Measurements from ENCODE around the gene UFC1.

DNA sequence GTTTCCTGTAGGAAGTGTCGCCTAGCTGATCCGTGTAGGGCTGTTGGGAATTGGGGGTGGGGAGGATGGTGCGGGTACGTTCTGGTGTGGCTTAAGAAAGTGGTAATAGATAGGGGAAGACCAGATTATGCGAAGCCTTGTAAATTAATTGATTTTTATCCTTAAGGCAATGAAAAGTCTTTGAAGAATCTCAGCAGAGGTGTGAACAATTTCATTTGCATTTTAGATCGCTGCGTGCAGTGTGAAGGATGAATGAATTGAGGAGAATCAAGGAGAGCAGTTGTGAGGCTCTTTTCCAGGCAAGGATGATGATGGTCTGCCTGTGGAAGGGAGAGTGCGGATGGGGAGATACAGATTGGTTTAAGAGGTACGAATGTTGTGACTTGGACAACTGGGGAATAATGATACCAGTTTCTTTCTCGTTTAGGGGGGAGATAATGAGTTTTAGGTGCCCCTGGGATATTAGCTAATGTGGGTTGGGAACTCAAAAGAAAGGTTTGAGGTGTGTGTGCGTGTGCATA lies 20.5 kb upstream of the UFC1 start:
- TF ChIP-seq, protein P1, sequence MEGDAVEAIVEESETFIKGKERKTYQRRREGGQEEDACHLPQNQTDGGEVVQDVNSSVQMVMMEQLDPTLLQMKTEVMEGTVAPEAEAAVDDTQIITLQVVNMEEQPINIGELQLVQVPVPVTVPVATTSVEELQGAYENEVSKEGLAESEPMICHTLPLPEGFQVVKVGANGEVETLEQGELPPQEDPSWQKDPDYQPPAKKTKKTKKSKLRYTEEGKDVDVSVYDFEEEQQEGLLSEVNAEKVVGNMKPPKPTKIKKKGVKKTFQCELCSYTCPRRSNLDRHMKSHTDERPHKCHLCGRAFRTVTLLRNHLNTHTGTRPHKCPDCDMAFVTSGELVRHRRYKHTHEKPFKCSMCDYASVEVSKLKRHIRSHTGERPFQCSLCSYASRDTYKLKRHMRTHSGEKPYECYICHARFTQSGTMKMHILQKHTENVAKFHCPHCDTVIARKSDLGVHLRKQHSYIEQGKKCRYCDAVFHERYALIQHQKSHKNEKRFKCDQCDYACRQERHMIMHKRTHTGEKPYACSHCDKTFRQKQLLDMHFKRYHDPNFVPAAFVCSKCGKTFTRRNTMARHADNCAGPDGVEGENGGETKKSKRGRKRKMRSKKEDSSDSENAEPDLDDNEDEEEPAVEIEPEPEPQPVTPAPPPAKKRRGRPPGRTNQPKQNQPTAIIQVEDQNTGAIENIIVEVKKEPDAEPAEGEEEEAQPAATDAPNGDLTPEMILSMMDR (CRISPR knock-in tag; IDR thresholded peaks at IDR 0.05), result no peak
- TF ChIP-seq MLX (CRISPR knock-in tag; IDR thresholded peaks at IDR 0.05) (no peak), ZNF792 (CRISPR knock-in tag; IDR thresholded peaks at IDR 0.05) (no peak; the same call in 1 of the 2 replicates), ZFP36 (IDR thresholded peaks at IDR 0.05; ENCODE audit: borderline replicate concordance, low read depth, low read length, partially characterized antibody) (no peak), SETDB1 (CRISPR knock-in tag; IDR thresholded peaks at IDR 0.05; ENCODE audit: borderline replicate concordance) (no peak), GZF1 (CRISPR knock-in tag; IDR thresholded peaks at IDR 0.05) (no peak), U2AF1 (optimal IDR thresholded peaks at IDR 0.05; ENCODE audit: low read depth, low read length) (no peak), MYC (CRISPR knock-in tag; IDR thresholded peaks at IDR 0.05; ENCODE audit: borderline replicate concordance) (no peak), POLR2AphosphoS5 (IDR thresholded peaks at IDR 0.05; ENCODE audit: low read depth, low read length) (no peak)
- TF ChIP-seq, protein P2, sequence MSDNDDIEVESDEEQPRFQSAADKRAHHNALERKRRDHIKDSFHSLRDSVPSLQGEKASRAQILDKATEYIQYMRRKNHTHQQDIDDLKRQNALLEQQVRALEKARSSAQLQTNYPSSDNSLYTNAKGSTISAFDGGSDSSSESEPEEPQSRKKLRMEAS (IDR thresholded peaks at IDR 0.05), result no peak
- TF ChIP-seq, protein P3, sequence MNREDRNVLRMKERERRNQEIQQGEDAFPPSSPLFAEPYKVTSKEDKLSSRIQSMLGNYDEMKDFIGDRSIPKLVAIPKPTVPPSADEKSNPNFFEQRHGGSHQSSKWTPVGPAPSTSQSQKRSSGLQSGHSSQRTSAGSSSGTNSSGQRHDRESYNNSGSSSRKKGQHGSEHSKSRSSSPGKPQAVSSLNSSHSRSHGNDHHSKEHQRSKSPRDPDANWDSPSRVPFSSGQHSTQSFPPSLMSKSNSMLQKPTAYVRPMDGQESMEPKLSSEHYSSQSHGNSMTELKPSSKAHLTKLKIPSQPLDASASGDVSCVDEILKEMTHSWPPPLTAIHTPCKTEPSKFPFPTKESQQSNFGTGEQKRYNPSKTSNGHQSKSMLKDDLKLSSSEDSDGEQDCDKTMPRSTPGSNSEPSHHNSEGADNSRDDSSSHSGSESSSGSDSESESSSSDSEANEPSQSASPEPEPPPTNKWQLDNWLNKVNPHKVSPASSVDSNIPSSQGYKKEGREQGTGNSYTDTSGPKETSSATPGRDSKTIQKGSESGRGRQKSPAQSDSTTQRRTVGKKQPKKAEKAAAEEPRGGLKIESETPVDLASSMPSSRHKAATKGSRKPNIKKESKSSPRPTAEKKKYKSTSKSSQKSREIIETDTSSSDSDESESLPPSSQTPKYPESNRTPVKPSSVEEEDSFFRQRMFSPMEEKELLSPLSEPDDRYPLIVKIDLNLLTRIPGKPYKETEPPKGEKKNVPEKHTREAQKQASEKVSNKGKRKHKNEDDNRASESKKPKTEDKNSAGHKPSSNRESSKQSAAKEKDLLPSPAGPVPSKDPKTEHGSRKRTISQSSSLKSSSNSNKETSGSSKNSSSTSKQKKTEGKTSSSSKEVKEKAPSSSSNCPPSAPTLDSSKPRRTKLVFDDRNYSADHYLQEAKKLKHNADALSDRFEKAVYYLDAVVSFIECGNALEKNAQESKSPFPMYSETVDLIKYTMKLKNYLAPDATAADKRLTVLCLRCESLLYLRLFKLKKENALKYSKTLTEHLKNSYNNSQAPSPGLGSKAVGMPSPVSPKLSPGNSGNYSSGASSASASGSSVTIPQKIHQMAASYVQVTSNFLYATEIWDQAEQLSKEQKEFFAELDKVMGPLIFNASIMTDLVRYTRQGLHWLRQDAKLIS (CRISPR knock-in tag; IDR thresholded peaks at IDR 0.05), result no peak
- TF ChIP-seq, protein P4, sequence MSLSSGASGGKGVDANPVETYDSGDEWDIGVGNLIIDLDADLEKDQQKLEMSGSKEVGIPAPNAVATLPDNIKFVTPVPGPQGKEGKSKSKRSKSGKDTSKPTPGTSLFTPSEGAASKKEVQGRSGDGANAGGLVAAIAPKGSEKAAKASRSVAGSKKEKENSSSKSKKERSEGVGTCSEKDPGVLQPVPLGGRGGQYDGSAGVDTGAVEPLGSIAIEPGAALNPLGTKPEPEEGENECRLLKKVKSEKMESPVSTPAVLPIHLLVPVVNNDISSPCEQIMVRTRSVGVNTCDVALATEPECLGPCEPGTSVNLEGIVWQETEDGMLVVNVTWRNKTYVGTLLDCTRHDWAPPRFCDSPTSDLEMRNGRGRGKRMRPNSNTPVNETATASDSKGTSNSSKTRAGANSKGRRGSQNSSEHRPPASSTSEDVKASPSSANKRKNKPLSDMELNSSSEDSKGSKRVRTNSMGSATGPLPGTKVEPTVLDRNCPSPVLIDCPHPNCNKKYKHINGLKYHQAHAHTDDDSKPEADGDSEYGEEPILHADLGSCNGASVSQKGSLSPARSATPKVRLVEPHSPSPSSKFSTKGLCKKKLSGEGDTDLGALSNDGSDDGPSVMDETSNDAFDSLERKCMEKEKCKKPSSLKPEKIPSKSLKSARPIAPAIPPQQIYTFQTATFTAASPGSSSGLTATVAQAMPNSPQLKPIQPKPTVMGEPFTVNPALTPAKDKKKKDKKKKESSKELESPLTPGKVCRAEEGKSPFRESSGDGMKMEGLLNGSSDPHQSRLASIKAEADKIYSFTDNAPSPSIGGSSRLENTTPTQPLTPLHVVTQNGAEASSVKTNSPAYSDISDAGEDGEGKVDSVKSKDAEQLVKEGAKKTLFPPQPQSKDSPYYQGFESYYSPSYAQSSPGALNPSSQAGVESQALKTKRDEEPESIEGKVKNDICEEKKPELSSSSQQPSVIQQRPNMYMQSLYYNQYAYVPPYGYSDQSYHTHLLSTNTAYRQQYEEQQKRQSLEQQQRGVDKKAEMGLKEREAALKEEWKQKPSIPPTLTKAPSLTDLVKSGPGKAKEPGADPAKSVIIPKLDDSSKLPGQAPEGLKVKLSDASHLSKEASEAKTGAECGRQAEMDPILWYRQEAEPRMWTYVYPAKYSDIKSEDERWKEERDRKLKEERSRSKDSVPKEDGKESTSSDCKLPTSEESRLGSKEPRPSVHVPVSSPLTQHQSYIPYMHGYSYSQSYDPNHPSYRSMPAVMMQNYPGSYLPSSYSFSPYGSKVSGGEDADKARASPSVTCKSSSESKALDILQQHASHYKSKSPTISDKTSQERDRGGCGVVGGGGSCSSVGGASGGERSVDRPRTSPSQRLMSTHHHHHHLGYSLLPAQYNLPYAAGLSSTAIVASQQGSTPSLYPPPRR (CRISPR knock-in tag; IDR thresholded peaks at IDR 0.05; ENCODE audit: borderline replicate concordance), result no peak

Measured in HepG2 (cell line).